Nasal cavity respiratory epithelium epithelial cell of viscerocranial mucosa (primary cell): ENCODE data around the gene OGG1. TPM values are rescaled to one million over a fixed set of nuclear protein-coding genes. Genes with fewer than 3 reads are reported as not detected.

Experiments
- total RNA-seq: library from RNA; depleted of rRNA; stranded (reverse); fragments of >200 nt; gene quantifications from 2 replicates; pipeline ENCODE4 v1.2.3, GENCODE V29; 2014

OGG1 gene
- total RNA-seq, result 16.0 and 27.0 TPM in 2 replicates

DNA sequence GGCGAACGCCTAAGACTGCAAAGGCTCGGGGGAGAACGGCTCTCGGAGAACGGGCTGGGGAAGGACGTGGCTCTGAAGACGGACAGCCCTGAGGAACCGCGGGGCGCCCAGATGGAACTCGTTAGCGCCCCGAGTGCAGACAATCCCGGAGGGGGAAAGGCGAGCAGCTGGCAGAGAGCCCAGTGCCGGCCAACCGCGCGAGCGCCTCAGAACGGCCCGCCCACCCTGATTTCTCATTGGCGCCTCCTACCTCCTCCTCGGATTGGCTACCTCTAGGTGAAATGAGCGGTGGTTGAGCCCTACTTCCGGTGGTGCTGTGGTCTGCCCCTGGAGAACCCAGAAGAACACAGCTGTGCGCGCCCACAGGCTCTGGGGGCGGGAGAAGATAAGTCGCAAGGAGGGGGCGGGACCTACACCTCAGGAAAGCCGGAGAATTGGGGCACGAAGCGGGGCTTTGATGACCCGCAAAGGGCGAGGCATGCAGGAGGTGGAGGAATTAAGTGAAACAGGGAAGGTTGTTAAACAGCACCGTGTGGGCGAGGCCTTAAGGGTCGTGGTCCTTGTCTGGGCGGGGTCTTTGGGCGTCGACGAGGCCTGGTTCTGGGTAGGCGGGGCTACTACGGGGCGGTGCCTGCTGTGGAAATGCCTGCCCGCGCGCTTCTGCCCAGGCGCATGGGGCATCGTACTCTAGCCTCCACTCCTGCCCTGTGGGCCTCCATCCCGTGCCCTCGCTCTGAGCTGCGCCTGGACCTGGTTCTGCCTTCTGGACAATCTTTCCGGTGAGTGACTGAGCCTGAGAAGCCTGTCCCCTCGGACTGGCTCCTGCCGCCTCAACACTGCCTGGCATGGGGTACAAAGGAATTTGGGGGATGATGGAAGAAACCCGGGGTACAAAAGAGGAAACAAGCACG, at the start of gene OGG1:
TSS of gene OGG1 (plus strand) at position 308 of the 911 bp plus-strand sequence. CDS start at position 643, 335 bp downstream.

DNA sequence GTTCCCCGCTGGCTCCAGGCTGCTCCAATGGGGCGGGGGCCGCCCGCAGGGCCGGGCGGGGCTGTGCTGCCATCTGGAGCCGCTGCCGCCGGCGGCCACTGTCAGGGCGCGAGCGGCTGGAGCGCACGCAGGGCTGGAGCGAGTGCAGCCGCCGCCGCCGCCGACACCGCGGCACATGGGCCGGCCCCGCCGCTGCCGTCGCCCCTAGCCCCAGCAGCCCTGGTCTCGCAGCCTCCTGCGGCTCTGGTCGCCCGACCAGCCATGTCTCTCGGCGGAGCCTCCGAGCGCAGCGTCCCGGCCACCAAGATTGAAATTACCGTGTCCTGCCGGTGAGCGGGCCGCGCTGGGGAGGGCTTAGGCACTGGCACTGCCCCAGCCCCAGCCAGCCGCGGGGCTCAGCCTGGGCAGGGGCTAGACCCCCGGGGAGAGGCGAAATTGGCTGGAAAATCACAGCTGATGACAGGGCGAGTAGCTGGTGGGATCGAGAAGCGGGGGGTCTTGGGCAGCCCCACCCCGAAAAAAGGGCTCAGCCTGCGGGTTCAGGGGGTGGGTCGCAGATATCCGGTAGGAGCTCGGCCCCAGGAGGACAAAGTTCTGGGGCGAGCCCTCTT, 45.9 kb upstream of the OGG1 start, which contains the start of gene CPNE9:
TSS of gene CPNE9 (plus strand) at position 98 of the 611 bp plus-strand sequence. CDS start at position 262, 164 bp downstream.

DNA sequence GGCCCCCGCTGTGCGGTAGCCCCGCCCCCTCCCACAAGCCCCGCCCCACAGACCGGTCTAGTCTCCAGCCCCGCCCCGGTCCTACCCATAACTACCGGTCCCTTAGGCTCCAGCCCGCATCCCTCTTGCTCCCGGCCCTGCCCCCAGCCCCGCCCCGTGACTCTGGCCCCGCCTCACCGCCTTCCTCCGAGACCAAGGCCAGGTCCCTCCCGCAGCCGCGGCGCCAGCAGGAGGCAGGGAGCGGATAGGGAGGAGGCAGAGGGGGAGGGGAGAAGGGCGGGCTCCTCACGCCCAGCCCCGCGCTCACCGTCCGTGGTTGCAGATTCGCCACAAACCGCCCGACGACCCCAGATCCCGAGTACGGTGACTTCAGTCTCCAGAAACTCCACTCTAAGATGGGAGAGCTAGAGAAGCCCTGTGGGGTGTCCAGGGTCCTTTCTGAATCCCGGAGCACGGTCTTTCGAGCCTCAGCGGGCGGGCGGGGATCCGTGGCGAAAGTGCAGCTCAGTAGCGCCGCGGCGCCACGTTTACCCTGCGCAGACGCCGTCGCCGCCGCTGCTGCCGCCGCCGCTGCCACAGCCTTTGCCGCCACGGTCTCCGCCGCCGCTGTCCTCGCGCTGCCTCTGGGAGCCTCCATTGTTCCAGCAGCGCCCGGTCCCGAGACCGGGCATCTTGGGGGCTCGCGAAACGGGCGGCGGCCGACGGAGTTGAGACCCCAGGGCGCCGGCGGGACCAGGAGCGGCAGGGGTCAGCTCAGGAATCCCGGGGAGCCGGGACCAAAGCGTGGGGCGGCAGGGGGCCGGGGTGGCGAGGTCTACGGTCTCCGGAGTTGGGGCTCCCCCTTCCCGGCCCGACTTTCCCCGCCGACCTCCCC, 18.3 kb upstream of the OGG1 start, which contains the start of gene BRPF1:
TSS of gene BRPF1 (plus strand) at position 530 of the 874 bp plus-strand sequence. CDS start 2,406 bp downstream, outside the sequence.

GRCh38 chr3:9769426-9770275, 19.9 kb downstream of the OGG1 start, which contains the start of gene CAMK1:
Gene CAMK1 (minus strand): TSS chr3:9769947. CDS start chr3:9767749, 2,198 bp downstream.

DNA sequence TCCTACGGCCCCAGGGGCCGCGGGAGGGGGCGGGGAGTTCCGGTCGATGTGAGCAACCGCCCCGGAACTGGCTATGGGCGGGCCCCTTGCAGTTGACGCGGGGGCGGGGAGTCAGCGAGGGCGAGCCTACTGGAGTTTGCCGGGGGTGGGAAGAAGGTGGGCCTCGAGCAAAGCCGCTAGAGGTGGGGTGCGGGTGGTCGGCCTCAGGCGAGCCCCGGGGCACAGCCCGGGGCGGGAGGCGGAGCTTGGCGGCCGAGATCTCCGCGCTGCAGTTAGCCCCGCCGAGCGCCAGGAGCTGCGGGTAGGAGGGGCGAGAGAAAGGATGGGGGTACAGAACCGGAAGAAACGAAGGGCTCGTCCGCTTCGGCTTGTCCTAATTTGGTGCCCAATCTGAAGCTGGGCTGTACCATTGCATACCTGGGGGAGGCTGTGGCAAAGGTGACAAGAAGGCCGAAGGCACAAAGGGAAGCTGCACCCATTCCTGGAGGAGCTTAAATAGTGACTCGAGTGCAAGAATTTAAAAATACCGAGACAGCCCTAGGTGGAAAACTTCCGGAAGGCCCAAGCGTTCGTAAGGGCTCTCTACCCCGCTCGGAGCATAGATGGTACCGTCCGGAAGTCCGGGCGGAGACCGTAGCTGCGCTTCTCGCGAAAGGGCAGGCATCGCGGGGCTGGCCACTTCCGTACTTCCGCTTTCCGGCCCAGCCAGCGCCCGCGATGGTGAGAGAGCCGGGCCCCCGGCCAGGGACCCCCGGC, 42.8 kb downstream of the OGG1 start, which contains the start of the genes ARPC4 and TADA3:
TSS of gene ARPC4 (plus strand) at position 678 of the 756 bp plus-strand sequence. CDS start at position 718, 40 bp downstream.
TSS of gene TADA3 (minus strand) at position 69 of the 756 bp plus-strand sequence. CDS start 1,007 bp downstream, outside the sequence.

Other genes starting within 250 kb of the OGG1 start
- gene LHFPL4, start 196.1 kb upstream of the OGG1 start, total RNA-seq, result under 0.01 TPM in 1 of 2 replicates, not detected in the other
- 29.8 and 31.8 TPM in 2 replicates for gene MTMR14, start 100.4 kb upstream of the OGG1 start, total RNA-seq
- gene CPNE9, start 46.1 kb upstream of the OGG1 start, total RNA-seq, result not detected in 2 replicates
- gene BRPF1, start 18.2 kb upstream of the OGG1 start, total RNA-seq, result 17.4 and 30.3 TPM in 2 replicates
- gene CAMK1, start 20.0 kb downstream of the OGG1 start, total RNA-seq, result 3.1 and 11.3 TPM in 2 replicates
- 46.8 and 62.1 TPM in 2 replicates for gene TADA3, start 42.5 kb downstream of the OGG1 start, total RNA-seq
- 135 and 146 TPM in 2 replicates for gene ARPC4, start 43.1 kb downstream of the OGG1 start, total RNA-seq
- gene TTLL3, start 60.3 kb downstream of the OGG1 start, total RNA-seq, result 4.4 and 12.1 TPM in 2 replicates
- 23.4 and 37.9 TPM in 2 replicates for gene RPUSD3, start 94.1 kb downstream of the OGG1 start, total RNA-seq
- gene CIDEC, start 130.3 kb downstream of the OGG1 start, total RNA-seq, result not detected in 2 replicates
- 22.2 and 23.7 TPM in 2 replicates for gene JAGN1, start 140.7 kb downstream of the OGG1 start, total RNA-seq
- gene IL17RE, start 152.9 kb downstream of the OGG1 start, total RNA-seq, result 1.4 and 4.0 TPM in 2 replicates
- gene IL17RC, start 167.1 kb downstream of the OGG1 start, total RNA-seq, result 9.2 and 16.6 TPM in 2 replicates
- gene CRELD1, start 183.9 kb downstream of the OGG1 start, total RNA-seq, result 27.3 and 36.0 TPM in 2 replicates
- gene PRRT3, start 202.5 kb downstream of the OGG1 start, total RNA-seq, result 0.34 and 0.71 TPM in 2 replicates
- 47.2 and 62.4 TPM in 2 replicates for gene EMC3, start 236.9 kb downstream of the OGG1 start, total RNA-seq